Measurements from ENCODE around the gene HNRNPUL2.

DNA sequence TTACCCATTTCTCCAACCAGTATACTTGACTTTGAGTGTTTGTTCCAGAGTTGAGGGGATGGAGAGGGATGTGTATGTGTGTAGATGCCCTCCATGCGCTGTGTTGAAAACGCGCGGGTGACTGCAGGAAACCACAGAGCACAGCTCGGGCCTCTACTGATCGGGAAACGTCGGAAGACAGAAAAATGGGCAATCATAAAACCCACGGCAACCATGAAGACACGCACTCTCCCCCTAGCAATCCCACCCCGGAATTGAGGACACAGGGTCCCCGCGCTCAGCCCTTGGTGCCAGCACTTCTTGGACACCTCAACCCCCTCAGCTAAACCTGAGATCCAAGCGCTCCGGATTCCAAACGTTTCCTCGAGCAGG is 56.0 kb downstream of the HNRNPUL2 start:
- no peak for TF ChIP-seq EZH2 (optimal IDR thresholded peaks at IDR 0.05; ENCODE audit: low read depth, low read length)
- TF ChIP-seq, protein P1, sequence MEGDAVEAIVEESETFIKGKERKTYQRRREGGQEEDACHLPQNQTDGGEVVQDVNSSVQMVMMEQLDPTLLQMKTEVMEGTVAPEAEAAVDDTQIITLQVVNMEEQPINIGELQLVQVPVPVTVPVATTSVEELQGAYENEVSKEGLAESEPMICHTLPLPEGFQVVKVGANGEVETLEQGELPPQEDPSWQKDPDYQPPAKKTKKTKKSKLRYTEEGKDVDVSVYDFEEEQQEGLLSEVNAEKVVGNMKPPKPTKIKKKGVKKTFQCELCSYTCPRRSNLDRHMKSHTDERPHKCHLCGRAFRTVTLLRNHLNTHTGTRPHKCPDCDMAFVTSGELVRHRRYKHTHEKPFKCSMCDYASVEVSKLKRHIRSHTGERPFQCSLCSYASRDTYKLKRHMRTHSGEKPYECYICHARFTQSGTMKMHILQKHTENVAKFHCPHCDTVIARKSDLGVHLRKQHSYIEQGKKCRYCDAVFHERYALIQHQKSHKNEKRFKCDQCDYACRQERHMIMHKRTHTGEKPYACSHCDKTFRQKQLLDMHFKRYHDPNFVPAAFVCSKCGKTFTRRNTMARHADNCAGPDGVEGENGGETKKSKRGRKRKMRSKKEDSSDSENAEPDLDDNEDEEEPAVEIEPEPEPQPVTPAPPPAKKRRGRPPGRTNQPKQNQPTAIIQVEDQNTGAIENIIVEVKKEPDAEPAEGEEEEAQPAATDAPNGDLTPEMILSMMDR (IDR thresholded peaks at IDR 0.05; ENCODE audit: low read length) = no peak
